GM12801 (cell line): ENCODE measurements around the gene SERPINE1.

Source experiments
- CTCF ChIP-seq: IDR thresholded peaks from one replicate; pipeline ENCODE4 v1.5.1; 2011; ENCODE audit warnings: control low read depth; ENCODE audit not compliant: insufficient read length; ENCODE audit errors: extremely low read depth

The SERPINE1 gene

GRCh38 chr7:101159696-101160674 is 33.1 kb downstream of the SERPINE1 start:
- no peak for TF ChIP-seq CTCF

GRCh38 chr7:101160910-101161309 is 34.0 kb downstream of the SERPINE1 start:
- no peak for TF ChIP-seq CTCF

GRCh38 chr7:101161692-101162471 is 35.0 kb downstream of the SERPINE1 start:
- no peak for TF ChIP-seq CTCF

GRCh38 chr7:101162551-101163278 is 35.8 kb downstream of the SERPINE1 start:
- no peak for TF ChIP-seq CTCF

- no peak for TF ChIP-seq CTCF
Measured at GRCh38 chr7:101163279-101164070, 36.6 kb downstream of the SERPINE1 start.

GRCh38 chr7:101164071-101164840 is 37.4 kb downstream of the SERPINE1 start:
- no peak for TF ChIP-seq CTCF
